IMR-90 (cell line): ENCODE measurements around the gene KCNAB2. TPM values are rescaled to one million over a fixed set of nuclear protein-coding genes. Genes with fewer than 3 reads are reported as not detected.

Source experiments
- ATAC-seq: fragments of 200-7000 bp; cut with Tn5 transposase; 2 replicates; pipeline ENCODE4 v1.9.1; 2020; ENCODE audit warnings: low read depth, mild to moderate bottlenecking, moderate library complexity
- BruUV-seq: library from RNA; stranded (reverse); fragments of 400-500 nt; replicated peaks from 2 replicates; lab custom pipeline; 2021; lab: Mats Ljungman, UMichigan
- CTCF ChIA-PET: fragments of 300-600 bp; formaldehyde crosslinking; extraction: SDS; loops from one replicate; lab custom pipeline; 2021; ENCODE audit warnings: antibody characterized with exemption; lab: Yijun Ruan, JAX
- POLR2A ChIA-PET: fragments of 300-600 bp; sonication (Branson Sonifier 250); formaldehyde crosslinking; loops from one replicate; lab custom pipeline; 2022; ENCODE audit warnings: antibody characterized with exemption; ENCODE audit not compliant: unreplicated experiment; lab: Charles Lee
- DNase-seq: peaks from one replicate; pipeline ENCODE4 v3.0.0; 2013
- H2AFZ ChIP-seq: replicated peaks from 2 replicates; pipeline ENCODE3; 2013; ENCODE audit warnings: low read length, mild to moderate bottlenecking; ENCODE audit not compliant: poor library complexity
- H2AK5ac ChIP-seq: 2 replicates; pipeline ENCODE4 v1.6.1; 2013; ENCODE audit warnings: low read depth, low read length, inconsistent platforms
- H2AK9ac ChIP-seq: replicated peaks from 2 replicates; pipeline ENCODE3; 2013; ENCODE audit warnings: mild to moderate bottlenecking, low read depth, low read length, moderate library complexity; ENCODE audit not compliant: poor library complexity
- H2BK120ac ChIP-seq: 2 replicates; pipeline ENCODE4 v1.6.1; 2013; ENCODE audit warnings: low read depth, low read length, inconsistent platforms
- H2BK15ac ChIP-seq: 3 replicates; pipeline ENCODE4 v1.6.1; 2013; ENCODE audit warnings: low read depth, low read length, inconsistent platforms
- H2BK20ac ChIP-seq: 2 replicates; pipeline ENCODE4 v1.6.1; 2013; ENCODE audit warnings: low read depth, mild to moderate bottlenecking, inconsistent platforms, low read length, moderate library complexity
- H2BK5ac ChIP-seq: 2 replicates; pipeline ENCODE4 v1.6.1; 2013; ENCODE audit warnings: mild to moderate bottlenecking, low read depth, low read length, inconsistent platforms; ENCODE audit not compliant: poor library complexity, severe bottlenecking
- H3K14ac ChIP-seq: replicated peaks from 2 replicates; pipeline ENCODE4 v1.6.1; 2013; ENCODE audit warnings: low read depth, low read length, inconsistent platforms
- H3K18ac ChIP-seq: 2 replicates; pipeline ENCODE4 v1.6.1; 2013; ENCODE audit warnings: low read depth, low read length, control low read depth
- H3K23ac ChIP-seq: 2 replicates; pipeline ENCODE4 v1.6.1; 2013; ENCODE audit warnings: low read depth, low read length, inconsistent platforms
- H3K27ac ChIP-seq: 2 replicates; pipeline ENCODE4 v1.5.1; 2013; ENCODE audit warnings: mild to moderate bottlenecking, control low read depth, low read length; ENCODE audit not compliant: insufficient read depth
- H3K27me3 ChIP-seq: 2 replicates; pipeline ENCODE4 v1.6.1; 2013; ENCODE audit warnings: low read length; ENCODE audit not compliant: control insufficient read depth, insufficient read depth
- H3K36me3 ChIP-seq: 2 replicates; pipeline ENCODE4 v1.6.1; 2013; ENCODE audit warnings: low read length, mixed read lengths; ENCODE audit not compliant: control insufficient read depth, insufficient read depth
- H3K4ac ChIP-seq: 2 replicates; pipeline ENCODE4 v1.6.1; 2013; ENCODE audit warnings: low read depth, low read length, inconsistent platforms
- H3K4me1 ChIP-seq: 2 replicates; pipeline ENCODE4 v1.6.1; 2013; ENCODE audit warnings: low read length, mixed read lengths; ENCODE audit not compliant: control insufficient read depth, insufficient read depth
- H3K4me2 ChIP-seq: 2 replicates; pipeline ENCODE4 v1.6.1; 2013; ENCODE audit warnings: low read depth, mild to moderate bottlenecking, control low read depth, low read length, moderate library complexity
- H3K4me3 ChIP-seq: 2 replicates; pipeline ENCODE4 v1.5.1; 2013; ENCODE audit warnings: low read depth, mild to moderate bottlenecking, control low read depth, low read length, moderate library complexity; ENCODE audit not compliant: insufficient read depth
- H3K56ac ChIP-seq: 2 replicates; pipeline ENCODE4 v1.6.1; 2013; ENCODE audit warnings: low read length, inconsistent platforms; ENCODE audit not compliant: insufficient read depth; ENCODE audit errors: extremely low read depth
- H3K79me1 ChIP-seq, 2 experiments: 2 replicates each; pipeline ENCODE4 v1.6.1; 2013; ENCODE audit warnings: low read length in 2 of 2, inconsistent platforms in 1 of 2, low read depth in 1 of 2
- H3K9ac ChIP-seq: 2 replicates; pipeline ENCODE4 v1.6.1; 2013; ENCODE audit warnings: low read depth, low read length, control low read depth
- H3K9me1 ChIP-seq: 2 replicates; pipeline ENCODE4 v1.6.1; 2013; ENCODE audit warnings: low read length, inconsistent platforms; ENCODE audit not compliant: insufficient read depth
- H3K9me3 ChIP-seq: 2 replicates; pipeline ENCODE4 v1.6.1; 2013; ENCODE audit warnings: low read length; ENCODE audit not compliant: control insufficient read depth, insufficient read depth
- H4K20me1 ChIP-seq: 2 replicates; pipeline ENCODE4 v1.6.1; 2013; ENCODE audit warnings: low read length, inconsistent platforms; ENCODE audit not compliant: insufficient read depth
- H4K5ac ChIP-seq: 2 replicates; pipeline ENCODE4 v1.6.1; 2013; ENCODE audit warnings: mild to moderate bottlenecking, low read depth, low read length, control low read depth
- H4K8ac ChIP-seq, 2 experiments: 2 replicates each; pipeline ENCODE4 v1.6.1; 2013; ENCODE audit warnings: low read depth in 2 of 2, low read length in 2 of 2, control low read depth in 1 of 2, inconsistent platforms in 1 of 2
- H4K91ac ChIP-seq: 2 replicates; pipeline ENCODE4 v1.6.1; 2013; ENCODE audit warnings: low read depth, low read length, inconsistent platforms; ENCODE audit not compliant: insufficient read depth
- BHLHE40 ChIP-seq: fragments of 150-350 bp; IDR thresholded peaks from 2 replicates; pipeline ENCODE4 v1.6.1; 2016; ENCODE audit warnings: mild to moderate bottlenecking, low read depth, low read length
- CHD1 ChIP-seq: IDR thresholded peaks from 2 replicates; pipeline ENCODE4 v1.6.1; 2012; ENCODE audit warnings: low read depth, low read length, improper control_type of control experiment
- CTCF ChIP-seq: conservative IDR thresholded peaks from 2 replicates; pipeline ENCODE4 v1.5.1; 2012; ENCODE audit warnings: mild to moderate bottlenecking, low read depth, low read length, improper control_type of control experiment
- ELK1 ChIP-seq: fragments of 150-350 bp; IDR thresholded peaks from 2 replicates; pipeline ENCODE4 v1.6.1; 2016; ENCODE audit warnings: low read depth, mild to moderate bottlenecking, low read length, moderate library complexity, borderline replicate concordance
- FOS ChIP-seq: fragments of 150-350 bp; IDR thresholded peaks from 2 replicates; pipeline ENCODE4 v1.6.1; 2016; ENCODE audit warnings: low read depth, low read length
- MAFK ChIP-seq: IDR thresholded peaks from 2 replicates; pipeline ENCODE4 v1.6.1; 2012; ENCODE audit warnings: low read depth, low read length, improper control_type of control experiment
- MAZ ChIP-seq: IDR thresholded peaks from 2 replicates; pipeline ENCODE4 v1.6.1; 2012; ENCODE audit warnings: low read depth, mild to moderate bottlenecking, low read length, improper control_type of control experiment, moderate library complexity, borderline replicate concordance
- MXI1 ChIP-seq: IDR thresholded peaks from 2 replicates; pipeline ENCODE4 v1.6.1; 2012; ENCODE audit warnings: low read depth, mild to moderate bottlenecking, low read length, moderate library complexity, borderline replicate concordance
- NFE2L2 ChIP-seq: fragments of 150-350 bp; IDR thresholded peaks from 2 replicates; pipeline ENCODE4 v1.6.1; 2016; ENCODE audit warnings: low read depth, mild to moderate bottlenecking, low read length
- RAD21 ChIP-seq: IDR thresholded peaks from 2 replicates; pipeline ENCODE4 v1.6.1; 2012; ENCODE audit warnings: low read length, improper control_type of control experiment
- RCOR1 ChIP-seq: IDR thresholded peaks from 2 replicates; pipeline ENCODE4 v1.6.1; 2012; ENCODE audit warnings: mild to moderate bottlenecking, low read length, improper control_type of control experiment; ENCODE audit not compliant: insufficient replicate concordance
- RFX5 ChIP-seq: IDR thresholded peaks from 2 replicates; pipeline ENCODE4 v1.8.0; 2012; ENCODE audit warnings: low read depth, mild to moderate bottlenecking, low read length, moderate library complexity
- USF2 ChIP-seq: fragments of 150-350 bp; IDR thresholded peaks from 2 replicates; pipeline ENCODE4 v1.6.1; 2017; ENCODE audit warnings: mild to moderate bottlenecking, antibody characterized with exemption, low read length, low read depth
- WGBS, 2 experiments: methylation state at CpG; one replicate each; pipeline versions ENCODE4 v1.1.5 to v1.1.7; 2013; ENCODE audit warnings: missing lambda C conversion rate in 2 of 2; ENCODE audit not compliant: insufficient read length in 1 of 2; ENCODE audit errors: extremely low coverage in 2 of 2; 5-methylcytosine and 5-hydroxymethylcytosine counted together
- dilution Hi-C: fragments of 300-500 bp; cut with HindIII; formaldehyde crosslinking; loops from one replicate; pipeline ENCODE4 v1.14.3; 2018; ENCODE audit warnings: low sequenced_read_pairs; ENCODE audit not compliant: unreplicated experiment
- in situ Hi-C: fragments of 300-500 bp; cut with MboI; formaldehyde crosslinking; loops from 3 replicates; pipeline ENCODE4 v1.14.3; 2019; ENCODE audit warnings: low sequenced_read_pairs, inconsistent platforms, mixed read lengths
- intact Hi-C: fragments of 100-400 bp; cut with micrococcal nuclease; formaldehyde crosslinking; loops from 2 replicates; pipeline ENCODE4 v1.10.0; 2022
- polyA plus RNA-seq, 3 experiments: library from polyadenylated mRNA; depleted of rRNA; stranded (reverse); fragments of >200 nt; gene quantifications; 2 replicates each; pipeline ENCODE4 v1.2.3, GENCODE V29; 2012; ENCODE audit warnings: low replicate concordance in 1 of 3
- total RNA-seq: library from RNA; depleted of rRNA; stranded (reverse); fragments of >200 nt; gene quantifications from 2 replicates; pipeline ENCODE4 v1.2.3, GENCODE V29; 2012

Gene KCNAB2
- total and polyA plus RNA-seq, 2 of the 4 experiments (the other 2 are of a cell fraction), result 1.3 to 4.2 TPM

- no peak overlapping the region for H3K4me3 ChIP-seq
- H4K20me1 ChIP-seq, result 0 out of 2 replicates have a peak, but pooled peaks cover 2% of the 10 kb centered on the region
- no peaks in the 10 kb centered on the region for H3K36me3 ChIP-seq
- no peak overlapping the region for H4K8ac ChIP-seq
- H4K91ac ChIP-seq, result no peak overlapping the region
- no peak overlapping the region for H3K56ac ChIP-seq
- H2BK120ac ChIP-seq, result no peak overlapping the region
- 71% methylated on average over 17 of the region's 24 CpGs; no CpG with 5 or more reads in 1 of the 2 experiments for WGBS, 2 experiments
- H3K9ac ChIP-seq, result no peak overlapping the region
- no peak overlapping the region for H2AK5ac ChIP-seq
- dilution Hi-C loops (no loop called here), intact Hi-C loops (no loop called here), in situ Hi-C loops (no loop called here)
- H2AFZ ChIP-seq, result no peak overlapping the region
- H3K4me2 ChIP-seq, result no peak overlapping the region
- BruUV-seq, result no TSS peak
- TF ChIP-seq FOS, result no peak
- no peak for TF ChIP-seq ELK1
- TF ChIP-seq USF2, result no peak
- no peak for TF ChIP-seq CHD1
- TF ChIP-seq CTCF, result no peak
- TF ChIP-seq MAZ, result no peak
- TF ChIP-seq RFX5, result no peak
- no peak for TF ChIP-seq RCOR1
- no peak for TF ChIP-seq RAD21
- TF ChIP-seq BHLHE40, result no peak
- no peak for TF ChIP-seq NFE2L2
- no peak for TF ChIP-seq MAFK
- TF ChIP-seq MXI1, result no peak
- H3K79me1 ChIP-seq, result no peaks in the 10 kb centered on the region
- ChIA-PET POLR2A (no interaction called here), CTCF (no interaction called here)
- H3K9me3 ChIP-seq, result no peaks in the 10 kb centered on the region
- no peak overlapping the region for H2AK9ac ChIP-seq
- no peak overlapping the region for H3K4ac ChIP-seq
- DNase-seq (no peak), ATAC-seq (no peak)
- no peak overlapping the region for H2BK20ac ChIP-seq
- H3K27ac ChIP-seq, result no peak overlapping the region
- no peak overlapping the region for H4K5ac ChIP-seq
- no peaks in the 10 kb centered on the region for H3K9me1 ChIP-seq
- no peak overlapping the region for H3K14ac ChIP-seq
- H3K4me1 ChIP-seq, result no peaks in the 10 kb centered on the region
- peaks cover 41% of the 10 kb centered on the region for H3K27me3 ChIP-seq
- H2BK15ac ChIP-seq, result no peak overlapping the region
- no peak overlapping the region for H3K23ac ChIP-seq
- H2BK5ac ChIP-seq, result no peak overlapping the region
- H3K18ac ChIP-seq, result no peak overlapping the region
These were observed 100.2 kb downstream of the KCNAB2 start for GRCh38 chr1:6145864-6146410.
